Measurements from ENCODE around the gene CCDC134.
A peak's percentile ranks its signal among the peaks of the same experiment; 100 is the strongest.

The CCDC134 gene

GRCh38 chr22:41826430-41827383 is 26.2 kb downstream of the CCDC134 start:
- Histone ChIP-seq H2AFZ (ENCODE audit: low read length) (no peak overlapping the region), H3K4me3 (ENCODE audit: low read length in 2 of 2) (no peak overlapping the region), H3K9me3 (replicated peaks in 1 of 2; ENCODE audit: control insufficient read depth in 2 of 2, insufficient read depth in 1 of 2, low read depth in 1 of 2, low read length in 2 of 2) (peaks cover 0 to 4% of the 10 kb centered on the region in 2 donors), H3K4me2 (ENCODE audit: insufficient read depth, low read length, poor library complexity, severe bottlenecking) (no peak overlapping the region), H2BK15ac (ENCODE audit: low read length) (no peak overlapping the region), H3K14ac (ENCODE audit: low read length) (no peak overlapping the region), H4K8ac (ENCODE audit: low read depth, low read length) (no peak overlapping the region), H3K9ac (ENCODE audit: low read depth, low read length, poor library complexity) (peak overlapping the region; percentile 7), H3K23ac (ENCODE audit: low read depth, low read length, poor library complexity) (no peak overlapping the region), H3K4me1 (ENCODE audit: control insufficient read depth in 2 of 2, insufficient read depth in 1 of 2, low read depth in 1 of 2, low read length in 2 of 2) (peaks cover 21 to 25% of the 10 kb centered on the region in 2 donors), H3K4ac (ENCODE audit: low read length) (no peak overlapping the region), H2BK120ac (ENCODE audit: low read depth, low read length) (no peak overlapping the region), H3K36me3 (replicated peaks in 1 of 2; ENCODE audit: control insufficient read depth in 2 of 2, insufficient read depth in 2 of 2, low read length in 2 of 2) (peaks cover 3 to 39% of the 10 kb centered on the region in 2 donors), H2BK12ac (ENCODE audit: low read length) (peak overlapping the region; percentile 28), H4K91ac (ENCODE audit: low read depth, low read length, poor library complexity) (no peak overlapping the region), H2AK5ac (ENCODE audit: low read depth, low read length) (peak overlapping the region; percentile 53), H3K27ac (replicated peaks; ENCODE audit: low read length) (no peak overlapping the region), H3K79me1 (ENCODE audit: low read depth, low read length) (no peaks in the 10 kb centered on the region), H2BK5ac (ENCODE audit: low read length) (no peak overlapping the region), H3K27me3 (ENCODE audit: control insufficient read depth in 3 of 3, insufficient read depth in 3 of 3, low read depth in 1 of 3, low read length in 3 of 3) (no peaks in the 10 kb centered on the region), H3K18ac (ENCODE audit: low read length) (peak overlapping the region; percentile 23)
- no peak for DNase-seq (ENCODE audit: low spot score)
- no CpG with 5 or more reads among the region's 11 CpGs for WGBS, 2 donors (ENCODE audit: extremely low coverage in 2 of 2, insufficient read length in 2 of 2, insufficient replicate concordance in 1 of 2)

GRCh38 chr22:41827671-41828070 is 27.2 kb downstream of the CCDC134 start:
- no peak overlapping the region for H3K14ac ChIP-seq (ENCODE audit: low read length)
- no peak for DNase-seq (ENCODE audit: low spot score)
- no peak overlapping the region for H3K9ac ChIP-seq (ENCODE audit: low read depth, low read length, poor library complexity)
- no peak overlapping the region for H4K91ac ChIP-seq (ENCODE audit: low read depth, low read length, poor library complexity)
- H2BK12ac ChIP-seq (ENCODE audit: low read length) = no peak overlapping the region
- no peak overlapping the region for H3K4me3 ChIP-seq (ENCODE audit: low read length in 2 of 2)
- H3K4me1 ChIP-seq (ENCODE audit: control insufficient read depth in 2 of 2, insufficient read depth in 1 of 2, low read depth in 1 of 2, low read length in 2 of 2) = peaks cover 23 to 30% of the 10 kb centered on the region in 2 donors
- peak overlapping the region; percentile 11 for H3K18ac ChIP-seq (ENCODE audit: low read length)
- no peaks in the 10 kb centered on the region for H3K27me3 ChIP-seq (ENCODE audit: control insufficient read depth in 3 of 3, insufficient read depth in 3 of 3, low read depth in 1 of 3, low read length in 3 of 3)
- H3K79me1 ChIP-seq (ENCODE audit: low read depth, low read length) = no peaks in the 10 kb centered on the region
- no CpG with 5 or more reads among the region's 6 CpGs for WGBS, 2 donors (ENCODE audit: extremely low coverage in 2 of 2, insufficient read length in 2 of 2, insufficient replicate concordance in 1 of 2)
- no peak overlapping the region for H2BK120ac ChIP-seq (ENCODE audit: low read depth, low read length)
- peak overlapping the region; percentile 71 for H2BK15ac ChIP-seq (ENCODE audit: low read length)
- H2BK5ac ChIP-seq (ENCODE audit: low read length) = no peak overlapping the region
- H2AFZ ChIP-seq (ENCODE audit: low read length) = no peak overlapping the region
- H3K4me2 ChIP-seq (ENCODE audit: insufficient read depth, low read length, poor library complexity, severe bottlenecking) = no peak overlapping the region
- H3K9me3 ChIP-seq (replicated peaks in 1 of 2; ENCODE audit: control insufficient read depth in 2 of 2, insufficient read depth in 1 of 2, low read depth in 1 of 2, low read length in 2 of 2) = peaks cover 0 to 4% of the 10 kb centered on the region in 2 donors
- no peak overlapping the region for H3K23ac ChIP-seq (ENCODE audit: low read depth, low read length, poor library complexity)
- no peak overlapping the region for H3K27ac ChIP-seq (replicated peaks; ENCODE audit: low read length)
- peak overlapping the region; percentile 77 for H4K8ac ChIP-seq (ENCODE audit: low read depth, low read length)
- H3K4ac ChIP-seq (ENCODE audit: low read length) = no peak overlapping the region
- H2AK5ac ChIP-seq (ENCODE audit: low read depth, low read length) = no peak overlapping the region
- H3K36me3 ChIP-seq (replicated peaks in 1 of 2; ENCODE audit: control insufficient read depth in 2 of 2, insufficient read depth in 2 of 2, low read length in 2 of 2) = peaks cover 2 to 29% of the 10 kb centered on the region in 2 donors

- no peak overlapping the region for H2BK15ac ChIP-seq (ENCODE audit: low read length)
- no peak overlapping the region for H3K9ac ChIP-seq (ENCODE audit: low read depth, low read length, poor library complexity)
- peaks cover 23 to 29% of the 10 kb centered on the region in 2 donors for H3K4me1 ChIP-seq (ENCODE audit: control insufficient read depth in 2 of 2, insufficient read depth in 1 of 2, low read depth in 1 of 2, low read length in 2 of 2)
- no peak overlapping the region for H2BK120ac ChIP-seq (ENCODE audit: low read depth, low read length)
- no peak overlapping the region for H4K8ac ChIP-seq (ENCODE audit: low read depth, low read length)
- no peak for DNase-seq (ENCODE audit: low spot score)
- H2BK12ac ChIP-seq (ENCODE audit: low read length) = no peak overlapping the region
- H2AK5ac ChIP-seq (ENCODE audit: low read depth, low read length) = no peak overlapping the region
- H3K27ac ChIP-seq (replicated peaks; ENCODE audit: low read length) = no peak overlapping the region
- peaks cover 0 to 4% of the 10 kb centered on the region in 2 donors for H3K9me3 ChIP-seq (replicated peaks in 1 of 2; ENCODE audit: control insufficient read depth in 2 of 2, insufficient read depth in 1 of 2, low read depth in 1 of 2, low read length in 2 of 2)
- H4K91ac ChIP-seq (ENCODE audit: low read depth, low read length, poor library complexity) = no peak overlapping the region
- no peak overlapping the region for H3K4me3 ChIP-seq (ENCODE audit: low read length in 2 of 2)
- H3K4me2 ChIP-seq (ENCODE audit: insufficient read depth, low read length, poor library complexity, severe bottlenecking) = no peak overlapping the region
- H3K18ac ChIP-seq (ENCODE audit: low read length) = peak overlapping the region; percentile 8
- H3K27me3 ChIP-seq (ENCODE audit: control insufficient read depth in 3 of 3, insufficient read depth in 3 of 3, low read depth in 1 of 3, low read length in 3 of 3) = no peaks in the 10 kb centered on the region
- H3K14ac ChIP-seq (ENCODE audit: low read length) = no peak overlapping the region
- H3K23ac ChIP-seq (ENCODE audit: low read depth, low read length, poor library complexity) = no peak overlapping the region
- no peaks in the 10 kb centered on the region for H3K79me1 ChIP-seq (ENCODE audit: low read depth, low read length)
- H2BK5ac ChIP-seq (ENCODE audit: low read length) = no peak overlapping the region
- WGBS, 2 donors (ENCODE audit: extremely low coverage in 2 of 2, insufficient read length in 2 of 2, insufficient replicate concordance in 1 of 2) = no CpG with 5 or more reads among the region's 4 CpGs
- peaks cover 2 to 29% of the 10 kb centered on the region in 2 donors for H3K36me3 ChIP-seq (replicated peaks in 1 of 2; ENCODE audit: control insufficient read depth in 2 of 2, insufficient read depth in 2 of 2, low read length in 2 of 2)
- H2AFZ ChIP-seq (ENCODE audit: low read length) = no peak overlapping the region
- H3K4ac ChIP-seq (ENCODE audit: low read length) = no peak overlapping the region
Measured at GRCh38 chr22:41828516-41828915, 28.0 kb downstream of the CCDC134 start.

- Histone ChIP-seq H4K91ac (ENCODE audit: low read depth, low read length, poor library complexity) (peak overlapping the region; percentile 45), H2BK120ac (ENCODE audit: low read depth, low read length) (peak overlapping the region; percentile 56), H3K27me3 (ENCODE audit: control insufficient read depth in 3 of 3, insufficient read depth in 3 of 3, low read depth in 1 of 3, low read length in 3 of 3) (no peaks in the 10 kb centered on the region), H3K9ac (ENCODE audit: low read depth, low read length, poor library complexity) (no peak overlapping the region), H3K18ac (ENCODE audit: low read length) (peak overlapping the region; percentile 86), H3K36me3 (replicated peaks in 1 of 2; ENCODE audit: control insufficient read depth in 2 of 2, insufficient read depth in 2 of 2, low read length in 2 of 2) (peaks cover 0 to 34% of the 10 kb centered on the region in 2 donors), H2AFZ (ENCODE audit: low read length) (no peak overlapping the region), H2BK12ac (ENCODE audit: low read length) (peak overlapping the region; percentile 59), H3K4me1 (ENCODE audit: control insufficient read depth in 2 of 2, insufficient read depth in 1 of 2, low read depth in 1 of 2, low read length in 2 of 2) (peaks cover 16 to 19% of the 10 kb centered on the region in 2 donors), H3K27ac (replicated peaks; ENCODE audit: low read length) (no peak overlapping the region), H3K4me3 (ENCODE audit: low read length in 2 of 2) (no peak overlapping the region), H2AK5ac (ENCODE audit: low read depth, low read length) (peak overlapping the region; percentile 95), H3K4ac (ENCODE audit: low read length) (no peak overlapping the region), H4K8ac (ENCODE audit: low read depth, low read length) (no peak overlapping the region), H3K79me1 (ENCODE audit: low read depth, low read length) (no peaks in the 10 kb centered on the region), H3K9me3 (replicated peaks in 1 of 2; ENCODE audit: control insufficient read depth in 2 of 2, insufficient read depth in 1 of 2, low read depth in 1 of 2, low read length in 2 of 2) (peaks cover 0 to 4% of the 10 kb centered on the region in 2 donors), H2BK15ac (ENCODE audit: low read length) (peak overlapping the region; percentile 68), H3K14ac (ENCODE audit: low read length) (no peak overlapping the region), H2BK5ac (ENCODE audit: low read length) (no peak overlapping the region), H3K23ac (ENCODE audit: low read depth, low read length, poor library complexity) (no peak overlapping the region), H3K4me2 (ENCODE audit: insufficient read depth, low read length, poor library complexity, severe bottlenecking) (no peak overlapping the region)
- WGBS, 2 donors (ENCODE audit: extremely low coverage in 2 of 2, insufficient read length in 2 of 2, insufficient replicate concordance in 1 of 2) = no CpG with 5 or more reads among the region's 3 CpGs
- DNase-seq (ENCODE audit: low spot score) = no peak
Measured at GRCh38 chr22:41830174-41830573, 29.7 kb downstream of the CCDC134 start.
